Endometrium (tissue), 2 donors: ENCODE data around the gene THAP2.
"Not testable (repeated sequence)": the region's sequence is repeated elsewhere in the genome, so short reads cannot be mapped to it uniquely, and the experiment has no call there.

ENCODE experiments used
- FAIRE-seq: peaks from 2 replicates; lab custom pipeline; 2012; peaks lifted over from hg19 to GRCh38; lab: Jason Lieb, UNC
- donor health status: control.
- donor health status: control.

The THAP2 gene

GRCh38 chr12:71662849-71663560 is 1.1 kb upstream of the THAP2 start:
- FAIRE-seq, result no peak

GRCh38 chr12:71664411-71665089 is 449 bp downstream of the THAP2 start:
- no peak for FAIRE-seq

GRCh38 chr12:71665090-71665463 is 976 bp downstream of the THAP2 start:
- no peak for FAIRE-seq

GRCh38 chr12:71666259-71666658 is 2.2 kb downstream of the THAP2 start:
- no peak for FAIRE-seq

GRCh38 chr12:71671311-71671710 is 7.2 kb downstream of the THAP2 start:
- FAIRE-seq, result no peak

- no peak for FAIRE-seq
Measured at GRCh38 chr12:71671816-71672215, 7.7 kb downstream of the THAP2 start.

GRCh38 chr12:71682466-71682865 is 18.4 kb downstream of the THAP2 start:
- FAIRE-seq, result no peak

GRCh38 chr12:71683633-71684032 is 19.5 kb downstream of the THAP2 start:
- no peak for FAIRE-seq

- FAIRE-seq, result no peak
Measured at GRCh38 chr12:71684081-71684480, 20.0 kb downstream of the THAP2 start.

GRCh38 chr12:71685312-71685906 is 21.3 kb downstream of the THAP2 start:
- no peak for FAIRE-seq

- FAIRE-seq, result peak; percentile 86
Measured at GRCh38 chr12:71685914-71686657, 22.0 kb downstream of the THAP2 start, which contains the start of gene TMEM19. TSS of gene TMEM19 (plus strand) at chr12:71686082. CDS start at chr12:71686681, 599 bp downstream.

- no peak for FAIRE-seq
Measured at GRCh38 chr12:71686658-71687025, 22.5 kb downstream of the THAP2 start.

- FAIRE-seq, result not testable (repeated sequence)
Measured at GRCh38 chr12:71687172-71687571, 23.1 kb downstream of the THAP2 start.

- no peak for FAIRE-seq
Measured at GRCh38 chr12:71688961-71689570, 25.0 kb downstream of the THAP2 start.

GRCh38 chr12:71691504-71692129 is 27.5 kb downstream of the THAP2 start:
- no peak for FAIRE-seq

- FAIRE-seq, result no peak
Measured at GRCh38 chr12:71693126-71693525, 29.0 kb downstream of the THAP2 start.

- not testable (repeated sequence) for FAIRE-seq
Measured at GRCh38 chr12:71693651-71694050, 29.6 kb downstream of the THAP2 start.

GRCh38 chr12:71694099-71694820 is 30.2 kb downstream of the THAP2 start:
- no peak for FAIRE-seq

GRCh38 chr12:71695782-71696181 is 31.7 kb downstream of the THAP2 start:
- no peak for FAIRE-seq

- FAIRE-seq, result not testable (repeated sequence)
Measured at GRCh38 chr12:71702181-71702580, 38.1 kb downstream of the THAP2 start.

- FAIRE-seq, result no peak
Measured at GRCh38 chr12:71702590-71702989, 38.5 kb downstream of the THAP2 start.
